Stimulated activated CD8-positive, alpha-beta memory T cell treated with anti-CD3 and anti-CD28 coated beads, Interleukin-4, amount 100 ng/mL, for 48 hours (primary cell): ENCODE results near the gene ZNF281.
"Not testable (repeated sequence)": the region's sequence is repeated elsewhere in the genome, so short reads cannot be mapped to it uniquely, and the experiment has no call there.

ENCODE experiments used
- DNase-seq: peaks from one replicate; pipeline ENCODE4 v3.0.0-alpha.2; 2020

Gene ZNF281, protein sequence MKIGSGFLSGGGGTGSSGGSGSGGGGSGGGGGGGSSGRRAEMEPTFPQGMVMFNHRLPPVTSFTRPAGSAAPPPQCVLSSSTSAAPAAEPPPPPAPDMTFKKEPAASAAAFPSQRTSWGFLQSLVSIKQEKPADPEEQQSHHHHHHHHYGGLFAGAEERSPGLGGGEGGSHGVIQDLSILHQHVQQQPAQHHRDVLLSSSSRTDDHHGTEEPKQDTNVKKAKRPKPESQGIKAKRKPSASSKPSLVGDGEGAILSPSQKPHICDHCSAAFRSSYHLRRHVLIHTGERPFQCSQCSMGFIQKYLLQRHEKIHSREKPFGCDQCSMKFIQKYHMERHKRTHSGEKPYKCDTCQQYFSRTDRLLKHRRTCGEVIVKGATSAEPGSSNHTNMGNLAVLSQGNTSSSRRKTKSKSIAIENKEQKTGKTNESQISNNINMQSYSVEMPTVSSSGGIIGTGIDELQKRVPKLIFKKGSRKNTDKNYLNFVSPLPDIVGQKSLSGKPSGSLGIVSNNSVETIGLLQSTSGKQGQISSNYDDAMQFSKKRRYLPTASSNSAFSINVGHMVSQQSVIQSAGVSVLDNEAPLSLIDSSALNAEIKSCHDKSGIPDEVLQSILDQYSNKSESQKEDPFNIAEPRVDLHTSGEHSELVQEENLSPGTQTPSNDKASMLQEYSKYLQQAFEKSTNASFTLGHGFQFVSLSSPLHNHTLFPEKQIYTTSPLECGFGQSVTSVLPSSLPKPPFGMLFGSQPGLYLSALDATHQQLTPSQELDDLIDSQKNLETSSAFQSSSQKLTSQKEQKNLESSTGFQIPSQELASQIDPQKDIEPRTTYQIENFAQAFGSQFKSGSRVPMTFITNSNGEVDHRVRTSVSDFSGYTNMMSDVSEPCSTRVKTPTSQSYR

DNA sequence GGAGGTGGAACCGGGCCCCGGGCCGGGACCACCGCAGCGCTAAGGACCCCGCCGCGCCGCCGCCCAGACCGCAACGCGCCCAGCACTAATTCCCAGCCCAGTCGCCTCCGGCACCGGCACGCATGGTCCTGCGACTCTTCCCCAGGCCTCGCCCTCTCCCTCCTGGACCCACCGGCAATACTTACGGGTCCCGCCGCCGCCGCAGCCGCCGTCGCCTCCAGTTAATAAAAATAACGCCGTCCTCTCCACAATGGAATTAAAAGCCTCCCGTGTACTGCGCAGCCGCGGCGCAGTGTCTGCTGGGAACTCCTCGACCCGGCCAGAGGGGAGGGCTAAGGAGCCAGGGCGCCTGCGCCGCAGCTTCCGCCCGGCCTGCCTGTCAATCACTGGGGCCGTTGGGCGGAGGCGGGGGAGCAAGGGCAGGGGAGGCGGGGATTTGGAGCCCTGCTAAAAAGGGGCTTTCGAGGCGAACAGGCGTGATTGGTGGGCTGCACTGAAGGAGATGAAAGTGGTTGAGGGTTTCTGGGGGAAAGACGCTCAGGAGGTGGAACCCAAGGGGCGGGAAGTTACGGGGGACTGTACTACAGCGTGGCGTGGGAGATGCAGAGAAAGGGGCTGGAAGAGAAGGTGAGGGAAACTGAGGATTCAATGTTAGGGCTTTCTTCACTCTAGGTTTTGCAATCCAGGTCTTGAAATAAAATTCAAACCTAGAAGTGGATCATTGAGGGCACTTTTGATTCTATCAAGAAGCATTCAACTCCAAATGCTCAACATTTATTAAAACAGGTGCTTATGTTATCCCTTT lies at the start of gene ZNF281:
ZNF281 (minus strand) TSS at position 276 of the 805 bp plus-strand sequence. CDS start 331 bp downstream, outside the sequence.
- peak; percentile 96 for DNase-seq

DNA sequence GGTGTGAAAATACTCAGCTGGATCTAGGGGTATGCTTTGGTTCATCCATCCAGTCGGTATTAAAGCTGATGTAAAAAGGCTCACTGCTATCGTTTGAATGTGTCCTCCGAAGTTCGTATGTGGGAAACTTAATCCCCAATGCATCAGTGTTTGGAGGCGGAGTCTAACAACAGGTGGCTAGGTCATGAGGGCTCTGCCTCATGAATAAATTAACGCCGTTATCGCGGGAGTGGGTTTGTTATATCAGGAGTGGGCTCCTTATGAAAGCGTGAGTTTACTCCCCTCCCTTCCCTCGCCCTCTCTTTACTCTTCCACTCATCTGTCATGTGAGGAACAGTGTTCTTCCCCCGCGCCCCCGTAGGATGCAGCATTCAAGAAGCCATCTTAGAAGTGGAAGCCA lies 48.9 kb upstream of the ZNF281 start:
- no peak for DNase-seq

DNA sequence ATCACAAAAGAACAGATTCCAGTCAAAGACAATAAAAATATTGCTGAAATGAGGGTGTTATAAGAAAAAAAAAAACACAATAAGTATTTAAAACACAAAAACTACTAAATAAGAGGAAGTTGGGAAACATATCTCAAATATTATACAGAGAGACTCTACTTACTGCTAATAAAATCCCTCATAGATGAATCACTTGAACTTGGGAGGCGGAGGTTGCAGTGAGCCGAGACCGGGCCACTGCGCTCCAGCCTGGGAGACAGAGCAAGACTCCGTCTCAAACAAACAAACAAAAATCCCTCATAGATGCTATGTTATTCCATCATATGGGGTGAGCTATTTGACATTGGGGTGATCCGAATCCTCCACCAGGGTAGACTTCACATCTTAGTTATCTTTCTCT lies 48.0 kb upstream of the ZNF281 start:
- no peak for DNase-seq

DNA sequence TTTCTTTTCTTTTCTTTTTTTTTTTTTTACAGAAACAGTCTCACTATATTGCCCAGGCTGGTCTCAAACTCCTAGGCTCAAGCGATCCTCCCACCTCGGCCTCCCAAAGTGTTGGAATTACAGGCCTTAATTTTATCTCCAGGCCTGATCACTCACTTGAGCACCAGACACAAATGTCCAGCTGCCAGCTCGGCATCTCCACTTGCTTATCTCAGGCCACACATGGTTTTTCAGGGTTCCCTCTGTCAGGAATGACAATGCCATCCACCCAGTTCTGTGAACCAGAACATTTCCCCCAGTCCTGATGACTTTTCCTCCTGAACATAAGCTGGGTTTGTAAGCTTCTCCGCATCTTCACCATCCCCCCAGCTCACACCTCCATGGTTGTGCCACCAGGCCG lies 44.6 kb upstream of the ZNF281 start:
- DNase-seq = no peak

DNA sequence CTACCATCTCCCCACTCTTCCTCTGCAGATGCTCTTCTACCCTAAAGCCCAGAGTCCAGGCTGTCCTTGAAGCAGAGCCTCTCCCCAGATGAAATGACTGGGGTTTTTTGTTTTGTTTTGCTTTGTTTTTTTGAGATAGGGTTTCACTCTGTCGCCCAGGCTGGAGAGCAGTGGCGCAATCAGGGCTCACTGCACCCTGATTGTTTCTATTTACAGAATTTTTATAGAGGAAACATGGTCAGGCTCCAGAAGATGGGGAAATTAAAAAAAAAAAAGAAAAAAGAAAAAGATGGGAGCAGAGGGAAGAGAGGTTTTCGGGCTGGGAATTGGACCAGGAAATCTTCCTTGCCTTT lies 43.7 kb upstream of the ZNF281 start:
- DNase-seq = no peak

DNA sequence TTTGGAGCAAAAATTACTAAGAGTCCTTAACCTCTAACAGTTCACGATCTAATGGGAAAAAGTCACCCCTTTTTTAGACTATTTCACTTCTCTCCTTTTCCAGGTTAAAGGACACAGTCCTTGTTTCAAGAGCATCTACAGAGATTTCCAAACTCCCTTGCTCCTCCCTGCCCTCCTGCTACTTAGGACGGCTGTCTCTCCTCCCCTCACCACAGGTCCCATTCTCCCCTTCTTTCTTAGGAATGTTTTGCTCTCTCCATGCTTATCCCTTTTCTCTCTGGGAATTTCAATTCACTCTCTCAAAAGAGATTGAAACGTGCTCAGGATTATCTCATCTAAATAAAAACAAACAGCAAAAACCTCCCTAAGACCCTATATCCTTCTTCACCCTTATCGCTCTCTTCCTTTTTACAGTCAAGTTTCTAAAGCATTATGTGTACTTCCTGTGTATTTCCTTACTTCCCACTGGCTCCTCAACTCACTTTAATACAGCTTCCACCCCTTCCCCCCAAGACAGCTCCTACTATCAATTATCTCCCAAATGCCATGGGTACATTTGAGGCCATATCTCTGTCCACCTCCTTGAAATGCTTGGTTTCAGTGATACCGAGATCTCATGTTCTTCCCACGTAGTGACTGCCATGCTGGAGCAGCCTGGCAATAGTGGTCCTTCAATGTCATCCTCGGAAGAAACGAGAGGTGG lies 43.2 kb upstream of the ZNF281 start:
- DNase-seq = no peak

DNA sequence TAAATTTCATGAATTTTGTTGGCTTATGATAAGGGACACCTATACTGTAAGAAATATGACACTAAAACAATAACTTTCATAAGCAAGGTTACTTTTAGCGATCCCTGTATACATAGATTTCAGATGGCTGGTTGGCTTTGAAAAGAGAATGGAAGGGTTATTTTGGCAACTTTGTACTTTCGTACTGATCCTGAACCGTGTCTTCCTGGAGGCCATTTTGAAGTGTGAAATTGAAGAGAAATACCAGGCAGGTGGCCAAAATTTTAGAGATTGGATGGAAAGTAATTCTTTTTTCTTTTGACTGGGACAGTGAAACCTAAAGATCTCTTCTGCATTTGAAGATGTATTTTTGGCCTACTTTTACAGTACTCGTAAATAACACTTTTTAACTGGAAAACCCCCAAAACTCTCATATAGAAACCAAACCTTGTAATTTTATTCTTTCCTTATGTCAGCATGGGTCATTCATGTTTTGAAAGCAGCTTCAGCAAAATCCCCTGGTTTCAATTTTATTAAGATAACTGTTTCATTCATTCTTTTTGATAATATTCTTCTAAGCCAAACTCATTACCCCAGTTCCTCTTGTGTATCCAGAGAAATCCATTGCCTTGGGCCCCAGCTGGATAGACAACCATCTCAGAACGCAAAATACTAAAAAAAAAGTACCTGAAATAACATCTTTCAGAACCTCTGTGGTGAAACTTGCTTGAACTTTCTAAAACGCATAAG lies 38.4 kb upstream of the ZNF281 start:
- DNase-seq = no peak

DNA sequence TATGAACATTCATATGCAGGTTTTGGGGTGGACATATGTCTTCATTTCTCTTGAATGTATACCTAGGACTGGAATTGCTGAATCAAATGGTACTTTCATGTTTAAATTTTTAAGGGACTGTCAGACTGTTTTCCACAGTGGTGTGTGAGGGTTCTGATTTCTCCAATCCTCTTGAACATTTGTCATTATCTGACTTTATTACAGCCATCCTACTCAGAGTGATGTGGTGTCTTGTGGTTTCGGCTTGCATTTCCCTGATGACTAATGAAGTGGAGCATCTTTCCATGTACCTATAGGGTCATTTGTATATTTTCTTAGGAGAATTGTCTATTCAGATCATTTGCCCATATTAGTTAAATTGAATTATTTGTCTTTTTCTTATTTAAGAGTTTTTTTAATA lies 35.4 kb upstream of the ZNF281 start:
- DNase-seq = no peak

DNA sequence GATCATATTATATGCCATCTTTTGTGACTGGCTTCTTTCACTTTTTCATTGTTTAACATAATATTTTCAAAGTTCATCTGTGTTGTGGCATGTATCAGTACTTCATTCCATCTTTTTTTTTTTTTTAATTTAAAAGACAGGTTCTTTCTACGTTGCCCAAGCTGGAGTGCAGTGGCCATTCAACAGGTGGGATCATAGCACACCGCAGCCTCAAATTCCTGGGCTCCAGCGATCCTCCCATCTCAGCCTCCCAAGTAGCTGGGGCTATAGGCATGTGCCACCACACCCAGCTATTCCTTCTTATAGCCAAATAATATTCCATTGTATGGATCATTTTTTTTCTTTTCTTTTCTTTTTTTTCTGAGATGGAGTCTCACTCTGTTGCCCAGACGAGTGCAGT lies 34.6 kb upstream of the ZNF281 start:
- DNase-seq = no peak

DNA sequence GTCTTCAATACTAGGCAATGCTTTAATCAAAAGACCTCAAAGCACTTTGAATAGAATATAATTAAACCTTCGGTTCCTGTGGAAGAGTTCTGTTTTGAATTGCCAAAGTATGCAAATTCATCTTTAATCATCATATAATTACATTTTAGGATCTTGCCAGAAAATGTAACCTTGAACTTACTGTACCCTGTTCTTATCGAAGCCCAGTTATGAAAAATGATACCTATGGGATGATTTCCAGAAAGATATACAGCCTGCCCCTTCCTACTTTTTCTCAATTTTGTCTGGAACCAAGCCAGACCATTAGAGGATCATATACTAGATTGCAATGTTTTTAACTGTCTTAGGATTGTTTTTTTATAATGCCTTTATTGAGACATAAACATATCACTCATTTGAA lies 34.0 kb upstream of the ZNF281 start:
- DNase-seq = no peak

DNA sequence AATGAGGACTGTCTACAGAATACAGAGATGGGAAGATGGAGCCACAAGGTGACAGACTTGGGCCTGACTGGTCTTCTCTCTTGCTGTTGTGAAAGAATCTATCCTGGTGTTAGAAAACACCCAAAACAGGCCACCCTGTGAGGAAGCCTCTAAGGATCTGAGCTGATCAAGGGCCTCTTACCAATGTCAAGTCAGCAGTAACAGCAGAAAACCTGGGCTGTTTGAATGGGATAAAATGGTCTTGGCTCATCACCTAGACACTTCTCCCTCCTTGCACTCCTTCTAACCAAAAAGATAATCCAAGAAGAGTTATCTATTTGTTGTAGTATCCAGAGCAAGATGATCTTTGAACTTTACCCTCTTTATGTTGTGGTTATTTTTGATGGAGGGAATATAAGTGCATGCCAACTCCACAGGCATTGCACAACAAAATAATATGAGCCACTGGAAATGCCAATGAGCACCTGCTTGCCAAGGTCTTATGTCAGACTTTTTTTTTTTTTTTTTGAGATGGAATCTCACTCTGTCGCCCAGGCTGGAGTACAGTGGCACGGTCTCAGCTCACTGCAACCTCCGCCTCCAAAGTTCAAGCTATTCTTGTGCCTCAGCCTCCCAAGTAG lies 32.8 kb upstream of the ZNF281 start:
- no peak for DNase-seq

DNA sequence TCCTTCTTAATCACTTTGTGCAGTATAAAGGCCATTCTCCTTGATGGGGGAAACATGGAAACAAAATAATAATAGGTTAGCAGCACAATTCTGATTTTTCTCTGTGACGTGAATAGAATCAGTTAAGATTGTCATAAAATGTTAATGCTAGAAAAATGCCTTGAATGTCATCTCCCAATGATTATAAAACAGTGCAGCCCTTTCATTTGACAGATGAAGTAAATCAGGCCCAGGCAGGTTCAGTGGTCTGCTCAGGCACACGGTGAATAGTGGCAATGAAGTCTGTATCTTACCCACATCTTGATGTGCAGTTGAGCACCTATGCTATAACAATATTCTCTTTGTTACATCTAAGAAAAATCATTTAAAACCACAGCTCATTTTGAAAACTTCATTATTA lies 32.2 kb upstream of the ZNF281 start:
- no peak for DNase-seq

DNA sequence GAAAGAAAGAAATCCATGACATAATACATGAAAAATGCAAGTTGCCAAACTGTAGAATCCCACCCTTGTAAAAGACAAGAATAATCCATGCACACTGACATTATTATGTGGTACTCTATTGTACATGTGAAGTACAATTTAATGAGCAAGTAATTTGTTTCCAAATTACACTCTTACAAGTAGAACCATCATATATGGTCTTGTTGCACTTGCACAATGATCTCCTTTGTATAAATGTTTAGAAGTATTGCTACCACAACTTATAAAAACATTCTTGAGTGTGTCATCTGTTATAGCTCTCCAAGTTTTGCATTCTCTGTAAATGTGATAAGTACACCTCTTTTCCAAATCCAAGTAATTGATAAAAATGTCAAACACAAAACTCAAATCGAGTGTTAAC lies 29.1 kb upstream of the ZNF281 start:
- DNase-seq = no peak

DNA sequence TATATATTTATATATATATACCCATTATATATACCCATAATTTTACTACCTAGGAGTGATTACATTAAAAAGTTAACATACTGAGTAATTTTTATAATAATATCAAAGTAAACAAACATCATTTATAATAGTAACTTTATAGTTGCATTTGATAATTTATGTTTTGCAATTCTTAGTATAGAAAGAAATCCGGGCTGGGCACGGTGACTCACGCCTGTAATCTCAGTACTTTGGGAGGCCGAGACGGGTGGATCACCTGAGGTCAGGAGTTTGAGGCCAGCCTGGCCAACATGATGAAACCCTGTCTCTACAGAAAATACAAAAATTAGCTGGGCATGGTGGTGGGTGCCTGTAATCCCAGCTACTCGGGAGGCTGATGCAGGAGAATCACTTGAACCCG lies 28.6 kb upstream of the ZNF281 start:
- DNase-seq = not testable (repeated sequence)

DNA sequence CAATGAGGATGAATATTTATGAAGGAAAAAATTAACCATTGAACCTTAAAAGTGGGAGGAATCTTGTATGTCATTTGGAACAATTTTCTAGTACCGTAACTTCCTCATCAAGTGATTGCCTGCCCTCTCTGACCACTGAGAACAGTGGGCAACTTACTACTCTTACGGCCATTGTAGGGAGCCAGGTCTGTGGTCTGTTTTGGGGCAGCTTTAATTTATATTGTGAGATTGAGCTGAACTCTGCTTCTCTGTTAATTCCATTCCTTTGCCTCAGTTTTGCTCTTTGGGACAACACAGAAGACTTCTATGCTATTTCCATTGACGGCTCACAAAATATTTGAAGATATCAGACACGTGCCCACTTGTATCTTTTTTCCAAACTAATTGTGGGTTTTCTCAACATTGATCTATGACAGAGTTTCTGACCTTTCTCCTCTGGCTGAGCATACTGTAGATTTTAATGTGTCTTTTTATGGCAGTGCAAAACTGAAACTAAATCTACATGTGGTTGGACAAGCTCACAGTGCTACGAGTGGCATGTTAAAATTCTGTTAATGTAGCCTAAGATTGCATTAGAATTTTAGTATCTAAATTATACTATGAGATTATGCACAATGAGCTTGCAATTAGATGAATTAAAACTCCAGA lies 27.8 kb upstream of the ZNF281 start:
- no peak for DNase-seq

DNA sequence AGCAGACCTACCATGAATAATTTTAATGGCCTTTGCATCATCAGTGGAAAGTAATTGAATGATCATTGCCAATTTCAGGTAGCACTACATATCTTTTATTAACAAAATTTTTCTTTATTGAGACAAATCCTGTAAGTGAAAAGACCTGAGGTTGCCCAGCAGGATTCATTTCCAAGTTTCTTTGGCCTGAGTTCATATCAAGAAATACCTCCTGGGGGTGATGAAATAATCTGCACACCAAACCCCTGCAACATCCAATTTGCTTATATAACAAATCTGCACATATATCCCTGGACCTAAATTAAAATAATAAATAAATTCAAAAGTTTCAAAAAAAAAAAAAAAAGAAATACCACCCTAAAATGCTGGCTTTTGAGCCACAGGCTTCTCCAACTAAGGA lies 27.3 kb upstream of the ZNF281 start:
- DNase-seq = no peak

DNA sequence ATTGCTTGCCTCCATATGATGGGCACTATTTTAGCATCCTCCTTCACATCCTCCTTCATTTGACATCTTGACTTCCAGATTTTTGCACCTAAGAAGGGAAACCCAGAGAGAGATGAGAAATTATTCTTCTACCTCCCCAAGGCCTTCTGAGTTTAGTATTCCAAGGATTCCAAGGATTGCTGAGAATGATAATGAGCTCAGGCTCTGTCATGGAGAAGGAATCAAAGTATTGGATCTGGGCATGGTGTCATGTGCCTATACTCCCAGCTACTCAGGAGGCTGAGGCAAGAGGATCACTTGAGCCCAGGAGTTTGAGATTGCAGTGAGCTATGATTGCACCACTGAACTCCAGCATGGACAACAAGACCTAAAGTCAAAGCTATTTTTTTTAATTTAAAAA lies 26.6 kb upstream of the ZNF281 start:
- no peak for DNase-seq

DNA sequence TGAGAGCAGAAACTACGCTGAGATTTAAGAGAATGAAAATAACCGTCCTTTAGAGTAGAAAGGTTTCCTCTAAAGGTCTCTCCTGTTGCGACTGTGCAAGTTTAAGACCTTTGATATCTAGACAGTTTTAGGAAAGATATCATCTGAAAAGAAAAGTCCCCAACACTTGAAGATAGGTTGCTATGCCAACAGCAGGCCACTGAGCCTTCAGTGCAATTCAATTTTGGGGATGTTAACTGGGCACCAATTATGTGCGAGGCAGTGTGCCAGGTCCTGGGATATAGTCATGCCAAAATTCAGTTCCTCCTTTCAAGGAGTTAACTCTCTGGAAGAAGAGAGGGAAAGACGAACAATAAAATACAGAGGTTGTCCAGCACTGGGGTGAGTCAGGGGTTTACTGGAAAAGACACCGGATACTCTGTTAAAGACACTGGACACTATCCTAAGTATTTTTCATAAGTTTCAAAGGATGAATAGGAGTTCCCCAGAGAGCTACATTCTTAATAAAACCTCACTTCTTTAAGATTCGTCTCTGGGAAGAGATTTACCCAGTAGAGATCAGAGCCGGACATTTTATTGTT lies 25.5 kb upstream of the ZNF281 start:
- DNase-seq = no peak

DNA sequence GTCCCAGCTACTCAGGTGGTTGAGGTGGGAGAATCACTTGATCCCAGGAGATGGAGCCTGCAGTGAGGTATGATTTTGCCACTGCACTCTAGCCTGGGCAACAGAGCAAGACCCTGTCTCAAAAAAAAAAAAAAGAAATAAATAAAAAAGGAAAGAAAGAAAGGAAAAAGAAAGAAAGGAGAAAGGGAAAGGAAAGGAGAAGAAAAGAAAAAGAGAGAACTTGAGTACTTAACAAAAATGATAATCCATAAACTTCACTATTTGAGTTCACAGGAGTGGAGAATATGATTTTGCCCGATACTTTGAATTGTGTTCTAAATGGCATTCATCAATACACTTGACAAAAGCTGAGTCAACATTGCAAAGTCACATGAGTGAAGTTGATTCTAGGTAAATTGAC lies 23.8 kb upstream of the ZNF281 start:
- no peak for DNase-seq

DNA sequence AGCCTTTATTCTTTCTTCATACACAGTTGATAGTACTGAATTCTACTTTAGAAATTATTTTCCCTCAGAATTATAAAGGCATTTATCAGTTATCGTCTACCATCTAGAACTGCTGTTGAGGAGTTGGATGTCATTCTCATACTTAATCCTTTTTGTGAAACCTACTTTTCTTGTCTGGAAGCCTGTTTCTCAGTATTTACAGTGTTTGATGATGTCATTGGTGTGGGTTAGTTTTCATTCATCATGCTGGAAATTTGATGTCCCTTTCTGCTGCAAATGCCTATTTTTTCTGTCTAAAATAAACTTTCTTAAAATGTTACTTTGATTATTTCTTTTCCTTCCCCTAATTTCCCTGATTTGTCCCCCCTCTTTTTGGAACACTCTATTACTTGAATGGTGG lies 22.8 kb upstream of the ZNF281 start:
- no peak for DNase-seq
